ENCODE results near the gene DDX41. TPM values are rescaled to one million over a fixed set of nuclear protein-coding genes. Genes with fewer than 3 reads are reported as not detected.
A peak's percentile ranks its signal among the peaks of the same experiment; 100 is the strongest.

Gene DDX41
- total RNA-seq, 2 experiments from 2014 or later: 169 to 224 TPM

DNA sequence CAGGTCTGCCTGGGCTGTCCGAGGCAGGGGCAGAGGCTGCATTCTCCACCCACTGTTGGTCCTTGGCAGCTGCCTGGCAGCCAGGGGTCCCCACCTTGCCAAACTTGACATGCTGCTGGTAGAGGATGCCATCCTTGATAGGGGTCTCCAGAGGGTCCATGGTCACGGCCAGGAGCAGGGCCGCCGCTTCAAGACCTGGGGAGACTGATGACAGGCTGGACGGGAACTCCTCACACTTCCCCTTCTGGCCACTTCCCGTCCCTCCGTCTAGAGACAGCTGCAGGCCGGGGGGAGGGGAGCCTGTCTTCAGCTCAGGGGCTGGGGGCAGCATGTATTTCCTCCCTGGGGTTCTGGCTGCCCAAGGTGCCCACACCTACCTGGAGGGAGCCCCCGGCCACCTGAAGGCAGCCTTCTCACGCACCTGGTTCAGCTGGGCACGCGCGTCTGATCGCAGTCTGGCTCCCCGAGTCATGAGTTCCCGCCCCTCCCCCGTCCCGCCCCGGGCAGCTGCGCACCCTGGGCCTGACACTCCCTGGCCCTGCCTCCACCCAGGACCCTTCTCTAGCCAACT is 7.3 kb downstream of the DDX41 start, which contains the start of gene DOK3:
Gene DOK3 (minus strand): TSS at position 446 of the 571 bp plus-strand sequence. CDS start 286 bp downstream, at position 160.
- ChIA-PET POLR2A (interaction anchor here (0.5 to 4.3 kb wide), 15 partner anchors 7 to 750 kb away, joined by 3 to 24 read pairs (median 4); partner anchors contain the start of genes DDX41, GRK6 and PDLIM7), CTCF (ENCODE audit: unreplicated experiment) (interaction anchor here (0.6 to 1.9 kb wide), 5 partner anchors 9 to 119 kb away, joined by 3 to 5 read pairs (median 4); no protein-coding TSS in a partner anchor)
- Histone ChIP-seq H3K27ac (ENCODE audit: low read depth, low read length, poor library complexity, severe bottlenecking) (peak within 1 kb of the TSS; percentile 95), H2AFZ (ENCODE audit: low read length) (no peak within 1 kb of the TSS; the same call in 1 of the 2 replicates), H3K9me3 (ENCODE audit: low read length) (no peaks in the 10 kb centered on the region), H4K20me1 (ENCODE audit: insufficient read depth, low read length) (no peaks in the 10 kb centered on the region), H3K36me3 (ENCODE audit: insufficient read depth, low read length) (peaks cover 91% of the 10 kb centered on the region), H3K4me3 (ENCODE audit: low read depth, low read length, poor library complexity, severe bottlenecking) (peak within 1 kb of the TSS; percentile 77), H3K4me2 (ENCODE audit: low read length) (peak within 1 kb of the TSS; percentile 100), H3K4me1 (ENCODE audit: insufficient read depth, low read length, poor library complexity, severe bottlenecking) (peaks cover 61% of the 10 kb centered on the region), H3K79me2 (ENCODE audit: insufficient read depth, low read depth, low read length) (peaks cover 35% of the 10 kb centered on the region), H3K9me2 (ENCODE audit: insufficient read depth, low read length) (no peaks in the 10 kb centered on the region)
- no TSS peak for BruUV-seq (replicated peaks)
- TF ChIP-seq EZH2phosphoT487 (IDR thresholded peaks at IDR 0.05; ENCODE audit: borderline replicate concordance, low read depth, low read length): no peak
- TF ChIP-seq, protein P1, sequence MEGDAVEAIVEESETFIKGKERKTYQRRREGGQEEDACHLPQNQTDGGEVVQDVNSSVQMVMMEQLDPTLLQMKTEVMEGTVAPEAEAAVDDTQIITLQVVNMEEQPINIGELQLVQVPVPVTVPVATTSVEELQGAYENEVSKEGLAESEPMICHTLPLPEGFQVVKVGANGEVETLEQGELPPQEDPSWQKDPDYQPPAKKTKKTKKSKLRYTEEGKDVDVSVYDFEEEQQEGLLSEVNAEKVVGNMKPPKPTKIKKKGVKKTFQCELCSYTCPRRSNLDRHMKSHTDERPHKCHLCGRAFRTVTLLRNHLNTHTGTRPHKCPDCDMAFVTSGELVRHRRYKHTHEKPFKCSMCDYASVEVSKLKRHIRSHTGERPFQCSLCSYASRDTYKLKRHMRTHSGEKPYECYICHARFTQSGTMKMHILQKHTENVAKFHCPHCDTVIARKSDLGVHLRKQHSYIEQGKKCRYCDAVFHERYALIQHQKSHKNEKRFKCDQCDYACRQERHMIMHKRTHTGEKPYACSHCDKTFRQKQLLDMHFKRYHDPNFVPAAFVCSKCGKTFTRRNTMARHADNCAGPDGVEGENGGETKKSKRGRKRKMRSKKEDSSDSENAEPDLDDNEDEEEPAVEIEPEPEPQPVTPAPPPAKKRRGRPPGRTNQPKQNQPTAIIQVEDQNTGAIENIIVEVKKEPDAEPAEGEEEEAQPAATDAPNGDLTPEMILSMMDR (conservative IDR thresholded peaks at IDR 0.05; ENCODE audit: low read length): no peak
- intact Hi-C loops (cut with micrococcal nuclease; ENCODE audit: unreplicated experiment): loop anchor here (2.0 to 10.0 kb wide), 4 partner anchors 45 to 605 kb away; partner anchors contain the start of genes FAM193B, MXD3, N4BP3 and TMED9
- DNase-seq (ENCODE audit: low spot score): peak; percentile 82

- Histone ChIP-seq H3K27ac (ENCODE audit: low read depth, low read length, poor library complexity, severe bottlenecking) (peak overlapping the region; percentile 95), H3K4me2 (ENCODE audit: low read length) (peak overlapping the region; percentile 100), H3K79me2 (ENCODE audit: insufficient read depth, low read depth, low read length) (peaks cover 35% of the 10 kb centered on the region), H3K9me2 (ENCODE audit: insufficient read depth, low read length) (no peaks in the 10 kb centered on the region), H3K9me3 (ENCODE audit: low read length) (no peaks in the 10 kb centered on the region), H3K4me1 (ENCODE audit: insufficient read depth, low read length, poor library complexity, severe bottlenecking) (peaks cover 67% of the 10 kb centered on the region), H3K36me3 (ENCODE audit: insufficient read depth, low read length) (peaks cover 91% of the 10 kb centered on the region), H2AFZ (ENCODE audit: low read length) (no peak overlapping the region), H3K4me3 (ENCODE audit: low read depth, low read length, poor library complexity, severe bottlenecking) (peak overlapping the region; percentile 77), H4K20me1 (ENCODE audit: insufficient read depth, low read length) (no peaks in the 10 kb centered on the region)
- ChIA-PET POLR2A (interaction anchor here (0.5 to 4.3 kb wide), 14 partner anchors 8 to 750 kb away, joined by 3 to 24 read pairs (median 4); partner anchors contain the start of genes DDX41, GRK6, PDLIM7 and RGS14), CTCF (ENCODE audit: unreplicated experiment) (interaction anchor here (0.6 to 1.9 kb wide), 5 partner anchors 8 to 97 kb away, joined by 3 to 5 read pairs (median 3); no protein-coding TSS in a partner anchor)
- intact Hi-C loops (cut with micrococcal nuclease; ENCODE audit: unreplicated experiment): loop anchor here (1.0 to 10.0 kb wide), 5 partner anchors 46 to 606 kb away; partner anchors contain the start of genes FAM193B, GRK6, MXD3 and N4BP3
- TF ChIP-seq EZH2phosphoT487 (IDR thresholded peaks at IDR 0.05; ENCODE audit: borderline replicate concordance, low read depth, low read length): no peak
- TF ChIP-seq, protein P1 (conservative IDR thresholded peaks at IDR 0.05; ENCODE audit: low read length): no peak
- DNase-seq (ENCODE audit: low spot score): peak; percentile 90
- BruUV-seq (replicated peaks): no TSS peak
Observed at GRCh38 chr5:177508837-177509236, 7.9 kb downstream of the DDX41 start.
